Neuronal stem cell (in vitro differentiated cells): ENCODE data around the gene LMO1.

Experiments used
- DNase-seq: peaks from one replicate; pipeline ENCODE4 v3.0.0-alpha.2; 2013; ENCODE audit warnings: low spot score
- H2AFZ ChIP-seq: one replicate; pipeline ENCODE4 v1.6.1; 2013; ENCODE audit warnings: mild to moderate bottlenecking, low read length, inconsistent platforms
- H2AK5ac ChIP-seq: 2 replicates; pipeline ENCODE4 v1.6.1; 2013; ENCODE audit warnings: low read depth, mild to moderate bottlenecking, inconsistent platforms, low read length, moderate library complexity, mixed read lengths
- H2BK120ac ChIP-seq: 2 replicates; pipeline ENCODE4 v1.6.1; 2013; ENCODE audit warnings: low read depth, mild to moderate bottlenecking, inconsistent platforms, low read length, moderate library complexity, mixed read lengths
- H2BK12ac ChIP-seq: one replicate; pipeline ENCODE4 v1.6.1; 2013; ENCODE audit warnings: low read length, inconsistent platforms
- H2BK15ac ChIP-seq: 2 replicates; pipeline ENCODE4 v1.6.1; 2013; ENCODE audit warnings: mild to moderate bottlenecking, low read length, inconsistent platforms, mixed read lengths
- H2BK5ac ChIP-seq: one replicate; pipeline ENCODE4 v1.6.1; 2013; ENCODE audit warnings: inconsistent platforms, mild to moderate bottlenecking, low read length, moderate library complexity
- H3K14ac ChIP-seq: one replicate; pipeline ENCODE4 v1.6.1; 2013; ENCODE audit warnings: low read length, inconsistent platforms
- H3K18ac ChIP-seq: 2 replicates; pipeline ENCODE4 v1.6.1; 2013; ENCODE audit warnings: low read length, inconsistent platforms
- H3K23ac ChIP-seq: 2 replicates; pipeline ENCODE4 v1.6.1; 2013; ENCODE audit warnings: low read depth, mild to moderate bottlenecking, mixed read lengths, low read length, inconsistent platforms; ENCODE audit not compliant: poor library complexity
- H3K27ac ChIP-seq: replicated peaks from 3 replicates; pipeline ENCODE4 v1.5.1; 2013; ENCODE audit warnings: low read length, inconsistent platforms
- H3K27me3 ChIP-seq, 3 experiments: 2 replicates each; pipeline ENCODE4 v1.6.1; 2013; ENCODE audit warnings: low read length in 3 of 3, mild to moderate bottlenecking in 2 of 3, inconsistent platforms in 1 of 3, low read depth in 1 of 3, mixed read lengths in 1 of 3, moderate library complexity in 1 of 3; ENCODE audit not compliant: control insufficient read depth in 3 of 3, insufficient read depth in 3 of 3
- H3K36me3 ChIP-seq, 2 donors: replicated peaks in 1 of 2; 2 replicates each; pipeline ENCODE4 v1.6.1; 2013; ENCODE audit warnings: low read length in 2 of 2; ENCODE audit not compliant: control insufficient read depth in 2 of 2, insufficient read depth in 2 of 2
- H3K4ac ChIP-seq: 2 replicates; pipeline ENCODE4 v1.6.1; 2013; ENCODE audit warnings: inconsistent platforms, mild to moderate bottlenecking, low read length, moderate library complexity
- H3K4me1 ChIP-seq, 2 donors: 1 replicate in 1 of 2; 2 replicates in 1 of 2; pipeline ENCODE4 v1.6.1; 2013; ENCODE audit warnings: low read length in 2 of 2, low read depth in 1 of 2; ENCODE audit not compliant: control insufficient read depth in 2 of 2, insufficient read depth in 1 of 2
- H3K4me2 ChIP-seq: one replicate; pipeline ENCODE4 v1.6.1; 2013; ENCODE audit warnings: mild to moderate bottlenecking, low read length, inconsistent platforms; ENCODE audit not compliant: insufficient read depth, poor library complexity, severe bottlenecking
- H3K4me3 ChIP-seq, 2 donors: 2 replicates each; pipeline ENCODE4 v1.5.1; 2013; ENCODE audit warnings: low read length in 2 of 2, mild to moderate bottlenecking in 2 of 2, inconsistent platforms in 1 of 2, moderate library complexity in 1 of 2
- H3K79me1 ChIP-seq: one replicate; pipeline ENCODE4 v1.6.1; 2013; ENCODE audit warnings: low read depth, mild to moderate bottlenecking, inconsistent platforms, low read length, moderate library complexity
- H3K9ac ChIP-seq: one replicate; pipeline ENCODE4 v1.6.1; 2013; ENCODE audit warnings: mild to moderate bottlenecking, low read depth, low read length, inconsistent platforms; ENCODE audit not compliant: poor library complexity
- H3K9me3 ChIP-seq, 2 donors: replicated peaks in 1 of 2; 2 replicates each; pipeline versions ENCODE3 to v1.6.1; 2013; ENCODE audit warnings: low read length in 2 of 2, mild to moderate bottlenecking in 2 of 2, inconsistent platforms in 1 of 2, low read depth in 1 of 2, mixed read lengths in 1 of 2, moderate library complexity in 1 of 2; ENCODE audit not compliant: control insufficient read depth in 2 of 2, insufficient read depth in 1 of 2
- H4K8ac ChIP-seq: one replicate; pipeline ENCODE4 v1.6.1; 2013; ENCODE audit warnings: low read depth, mild to moderate bottlenecking, inconsistent platforms, low read length, moderate library complexity
- H4K91ac ChIP-seq: one replicate; pipeline ENCODE4 v1.6.1; 2013; ENCODE audit warnings: low read length, low read depth, mild to moderate bottlenecking, inconsistent platforms; ENCODE audit not compliant: poor library complexity
- WGBS, 2 donors: extraction: QIAGEN DNeasy Blood & Tissue Kit; methylation state at CpG; one replicate each; pipeline ENCODE4 v1.1.7; 2013; ENCODE audit warnings: missing lambda C conversion rate in 2 of 2, mixed read lengths in 1 of 2; ENCODE audit not compliant: insufficient read length in 2 of 2, insufficient replicate concordance in 1 of 2; ENCODE audit errors: extremely low coverage in 2 of 2; 5-methylcytosine and 5-hydroxymethylcytosine counted together

The LMO1 gene

DNA sequence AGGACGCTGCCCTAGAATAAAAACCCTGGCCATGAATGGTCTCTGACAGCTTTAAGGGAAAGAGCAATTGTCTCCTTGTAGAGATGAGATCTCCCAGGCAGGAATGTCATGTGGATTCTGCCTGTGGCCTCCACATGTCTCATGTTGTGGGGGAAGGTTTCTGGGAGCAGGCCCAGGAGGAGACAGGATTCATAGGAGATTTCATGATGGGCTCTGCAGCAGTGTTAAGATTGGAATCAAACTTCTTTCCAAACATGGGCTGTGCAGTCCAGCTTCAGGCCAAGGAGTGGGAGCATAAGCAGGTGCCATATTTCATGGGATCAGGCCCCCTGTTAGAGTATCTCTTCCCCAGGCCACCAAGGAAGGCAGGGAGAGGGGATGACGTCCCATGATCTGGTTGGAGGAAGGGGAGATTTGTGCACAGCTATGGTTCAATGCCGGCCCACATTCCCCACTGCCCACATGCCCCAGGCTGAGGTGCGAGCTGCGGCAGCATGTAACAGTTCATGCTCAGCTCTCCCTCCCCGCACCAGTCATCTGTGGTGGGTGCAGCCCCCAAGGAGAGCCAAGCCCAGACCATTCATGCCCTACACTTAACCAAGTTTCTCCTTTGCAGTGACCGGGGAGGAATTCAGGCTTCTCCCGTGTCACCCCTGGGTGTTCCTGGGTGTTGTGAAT lies 42.5 kb downstream of the LMO1 start:
- DNase-seq: no peak
- Histone ChIP-seq H3K79me1 (no peaks in the 10 kb centered on the region), H2BK120ac (no peak overlapping the region), H3K4me3 (no peak overlapping the region), H3K4me2 (no peak overlapping the region), H3K4ac (peak overlapping the region; percentile 17), H3K18ac (no peak overlapping the region), H3K9me3 (no peaks in the 10 kb centered on the region), H2BK15ac (no peak overlapping the region), H2BK12ac (no peak overlapping the region), H3K27me3 (peaks cover 0 to 18% (median 0%) of the 10 kb centered on the region in 3 experiments), H4K8ac (no peak overlapping the region), H4K91ac (no peak overlapping the region), H2AK5ac (no peak overlapping the region), H3K36me3 (no peaks in the 10 kb centered on the region), H3K4me1 (peaks cover 0 to 13% of the 10 kb centered on the region in 2 donors), H2AFZ (no peak overlapping the region), H3K23ac (no peak overlapping the region), H2BK5ac (no peak overlapping the region), H3K27ac (no peak overlapping the region), H3K9ac (no peak overlapping the region), H3K14ac (no peak overlapping the region)
- no CpG with 5 or more reads among the region's 8 CpGs for WGBS, 2 donors

DNA sequence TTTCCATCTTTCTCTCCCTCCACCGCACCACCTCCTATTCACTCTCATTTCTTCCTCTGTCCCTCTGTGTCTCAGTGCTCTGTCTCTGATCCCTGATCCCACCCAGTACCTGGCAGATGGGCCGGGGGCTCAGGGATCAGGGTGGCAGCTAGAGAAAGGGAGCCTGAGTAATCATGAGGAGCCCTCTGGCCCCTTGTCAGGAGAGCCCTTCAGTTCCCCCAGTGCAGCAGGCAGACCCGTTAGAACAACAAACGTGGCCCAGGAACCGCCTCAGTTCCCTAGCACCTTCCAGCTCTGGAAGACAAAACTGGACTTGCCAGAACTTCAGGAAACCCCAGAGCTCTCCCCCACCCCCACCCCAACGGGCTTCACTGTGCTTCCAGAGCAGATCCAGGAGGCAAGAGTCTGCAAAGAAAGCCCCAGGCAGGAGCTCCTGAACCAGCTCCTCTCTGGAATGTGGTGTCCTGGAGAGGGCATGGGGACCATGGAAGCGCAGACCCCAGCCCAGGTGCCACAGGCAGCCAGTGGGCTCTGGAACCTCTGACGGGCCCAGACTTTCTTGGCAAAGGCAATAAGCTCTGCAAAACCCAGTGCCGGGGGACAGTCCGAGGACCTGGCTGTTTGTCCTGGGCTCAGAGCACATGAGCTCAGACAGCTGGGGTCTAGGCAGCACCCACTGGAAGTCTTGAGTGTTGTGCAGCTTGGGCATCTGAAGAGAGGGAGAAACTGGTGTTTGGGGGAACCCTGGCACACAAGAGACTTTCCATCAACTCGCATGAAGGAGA lies 43.2 kb downstream of the LMO1 start:
- H3K27me3 ChIP-seq: peaks cover 0 to 18% (median 0%) of the 10 kb centered on the region in 3 experiments
- H3K4me3 ChIP-seq: no peak overlapping the region
- H3K9ac ChIP-seq: no peak overlapping the region
- no peak overlapping the region for H3K27ac ChIP-seq
- H2BK15ac ChIP-seq: no peak overlapping the region
- no peaks in the 10 kb centered on the region for H3K79me1 ChIP-seq
- DNase-seq: no peak
- H3K36me3 ChIP-seq: no peaks in the 10 kb centered on the region
- WGBS, 2 donors: 100% methylated on average over 1 of the region's 11 CpGs; no CpG with 5 or more reads in 1 of the 2 donors
- peak overlapping the region; percentile 50 for H2AK5ac ChIP-seq
- no peak overlapping the region for H4K91ac ChIP-seq
- no peak overlapping the region for H3K14ac ChIP-seq
- no peak overlapping the region for H2BK120ac ChIP-seq
- no peaks in the 10 kb centered on the region for H3K9me3 ChIP-seq
- H3K23ac ChIP-seq: no peak overlapping the region
- H2BK12ac ChIP-seq: no peak overlapping the region
- H2AFZ ChIP-seq: no peak overlapping the region
- peak overlapping the region; percentile 21 for H3K18ac ChIP-seq
- H2BK5ac ChIP-seq: no peak overlapping the region
- no peak overlapping the region for H3K4ac ChIP-seq
- peaks cover 0 to 13% of the 10 kb centered on the region in 2 donors for H3K4me1 ChIP-seq
- H4K8ac ChIP-seq: no peak overlapping the region
- no peak overlapping the region for H3K4me2 ChIP-seq

DNA sequence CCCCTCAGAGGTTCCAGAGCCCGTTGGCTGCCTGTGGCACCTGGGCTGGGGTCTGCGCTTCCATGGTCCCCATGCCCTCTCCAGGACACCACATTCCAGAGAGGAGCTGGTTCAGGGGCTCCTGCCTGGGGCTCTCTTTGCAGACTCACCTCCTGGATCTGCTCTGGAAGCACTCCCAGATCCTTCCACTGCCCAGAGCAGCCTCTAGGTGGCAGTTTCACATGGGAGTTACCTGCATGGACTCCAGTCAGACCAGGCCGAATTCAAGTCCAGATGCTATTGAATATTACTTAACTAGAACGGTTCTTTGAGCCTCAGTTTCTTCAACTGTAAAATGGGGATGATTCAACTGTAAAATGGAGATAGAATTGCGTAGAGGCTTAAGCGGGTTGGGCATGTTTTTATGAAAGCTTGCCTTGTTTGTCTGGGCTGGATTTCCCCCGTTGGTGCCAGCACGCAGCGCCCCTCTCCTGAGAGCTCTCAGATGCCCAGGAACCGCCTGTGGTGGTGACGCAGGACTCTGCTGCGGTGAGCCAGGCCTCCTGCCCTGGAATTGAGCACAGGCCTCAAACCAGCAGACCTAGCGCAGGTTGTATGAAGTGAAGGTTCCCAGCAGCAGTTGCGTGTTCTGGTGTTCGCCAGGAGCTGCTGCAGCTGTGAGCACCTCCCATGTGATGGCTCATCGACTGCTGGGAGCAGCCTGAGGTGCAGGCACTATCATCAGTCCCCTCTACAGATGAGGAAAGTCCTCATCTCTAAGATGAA lies 44.2 kb downstream of the LMO1 start:
- no peaks in the 10 kb centered on the region for H3K36me3 ChIP-seq
- H3K14ac ChIP-seq: no peak overlapping the region
- no CpG with 5 or more reads among the region's 16 CpGs for WGBS, 2 donors
- H4K91ac ChIP-seq: no peak overlapping the region
- H2AFZ ChIP-seq: no peak overlapping the region
- no peak overlapping the region for H3K4me3 ChIP-seq
- H4K8ac ChIP-seq: no peak overlapping the region
- H3K27ac ChIP-seq: no peak overlapping the region
- H3K9me3 ChIP-seq: no peaks in the 10 kb centered on the region
- DNase-seq: no peak
- peak overlapping the region; percentile 30 for H2BK5ac ChIP-seq
- H3K27me3 ChIP-seq: peaks cover 0 to 21% (median 0%) of the 10 kb centered on the region in 3 experiments
- H2BK12ac ChIP-seq: peak overlapping the region; percentile 30
- H3K9ac ChIP-seq: no peak overlapping the region
- peaks cover 0 to 13% of the 10 kb centered on the region in 2 donors for H3K4me1 ChIP-seq
- no peak overlapping the region for H3K4me2 ChIP-seq
- no peak overlapping the region for H2AK5ac ChIP-seq
- peak overlapping the region; percentile 63 for H3K18ac ChIP-seq
- no peak overlapping the region for H2BK120ac ChIP-seq
- H2BK15ac ChIP-seq: peak overlapping the region; percentile 11
- no peak overlapping the region for H3K23ac ChIP-seq
- H3K79me1 ChIP-seq: no peaks in the 10 kb centered on the region
- H3K4ac ChIP-seq: no peak overlapping the region
